Stomach smooth muscle (tissue), 2 donors: ENCODE measurements around the gene DBH.

Source experiments
- H3K27ac ChIP-seq: one replicate; pipeline ENCODE4 v1.7.0; 2013; ENCODE audit warnings: mild to moderate bottlenecking, low read length, inconsistent platforms
- H3K27me3 ChIP-seq, 2 donors: one replicate each; pipeline ENCODE4 v1.7.0; 2013; ENCODE audit warnings: low read length in 2 of 2; ENCODE audit not compliant: insufficient read depth in 2 of 2, control insufficient read depth in 1 of 2
- H3K36me3 ChIP-seq, 2 donors: one replicate each; pipeline ENCODE4 v1.7.0; 2013; ENCODE audit warnings: low read length in 2 of 2; ENCODE audit not compliant: control insufficient read depth in 2 of 2, insufficient read depth in 2 of 2
- H3K4me1 ChIP-seq: one replicate; pipeline ENCODE4 v1.7.0; 2013; ENCODE audit warnings: low read length; ENCODE audit not compliant: control insufficient read depth, insufficient read depth
- H3K4me3 ChIP-seq, 2 donors: one replicate each; pipeline ENCODE4 v1.7.0; 2013; ENCODE audit warnings: low read length in 2 of 2
- H3K9ac ChIP-seq, 2 donors: one replicate each; pipeline ENCODE4 v1.7.0; 2013; ENCODE audit warnings: low read length in 2 of 2, mild to moderate bottlenecking in 1 of 2
- H3K9me3 ChIP-seq, 2 donors: one replicate each; pipeline ENCODE4 v1.7.0; 2013; ENCODE audit warnings: low read length in 2 of 2; ENCODE audit not compliant: control insufficient read depth in 2 of 2
- donor health status: healthy.
- donor health status: Pancreatic carcinoma.

DBH gene

GRCh38 chr9:133684936-133685361, 48.8 kb downstream of the DBH start:
- Histone ChIP-seq H3K4me1 (peaks cover 19% of the 10 kb centered on the region), H3K9ac (no peak overlapping the region), H3K4me3 (no peak overlapping the region), H3K27me3 (no peaks in the 10 kb centered on the region), H3K27ac (no peak overlapping the region), H3K9me3 (no peaks in the 10 kb centered on the region), H3K36me3 (no peaks in the 10 kb centered on the region)

- Histone ChIP-seq H3K27ac (no peak overlapping the region), H3K27me3 (no peaks in the 10 kb centered on the region), H3K36me3 (no peaks in the 10 kb centered on the region), H3K9me3 (no peaks in the 10 kb centered on the region), H3K4me3 (no peak overlapping the region), H3K4me1 (peaks cover 15% of the 10 kb centered on the region), H3K9ac (no peak overlapping the region)
Measured at GRCh38 chr9:133685653-133686609, 49.8 kb downstream of the DBH start.

GRCh38 chr9:133686642-133687575, 50.7 kb downstream of the DBH start:
- H3K4me1 ChIP-seq, result peaks cover 15% of the 10 kb centered on the region
- H3K4me3 ChIP-seq, result no peak overlapping the region
- no peaks in the 10 kb centered on the region for H3K27me3 ChIP-seq
- no peak overlapping the region for H3K27ac ChIP-seq
- H3K36me3 ChIP-seq, result no peaks in the 10 kb centered on the region
- no peak overlapping the region for H3K9ac ChIP-seq
- no peaks in the 10 kb centered on the region for H3K9me3 ChIP-seq

GRCh38 chr9:133687856-133688761, 51.9 kb downstream of the DBH start:
- H3K36me3 ChIP-seq, result no peaks in the 10 kb centered on the region
- H3K9ac ChIP-seq, result no peak overlapping the region
- no peaks in the 10 kb centered on the region for H3K9me3 ChIP-seq
- H3K4me1 ChIP-seq, result peaks cover 12% of the 10 kb centered on the region
- no peaks in the 10 kb centered on the region for H3K27me3 ChIP-seq
- H3K4me3 ChIP-seq, result no peak overlapping the region
- no peak overlapping the region for H3K27ac ChIP-seq

GRCh38 chr9:133689151-133689763, 53.1 kb downstream of the DBH start:
- Histone ChIP-seq H3K4me3 (no peak overlapping the region), H3K9me3 (no peaks in the 10 kb centered on the region), H3K27me3 (no peaks in the 10 kb centered on the region), H3K9ac (no peak overlapping the region), H3K27ac (no peak overlapping the region), H3K36me3 (no peaks in the 10 kb centered on the region), H3K4me1 (peaks cover 1% of the 10 kb centered on the region)

- no peaks in the 10 kb centered on the region for H3K9me3 ChIP-seq
- no peaks in the 10 kb centered on the region for H3K27me3 ChIP-seq
- H3K27ac ChIP-seq, result no peak overlapping the region
- H3K36me3 ChIP-seq, result no peaks in the 10 kb centered on the region
- H3K4me1 ChIP-seq, result no peaks in the 10 kb centered on the region
- H3K4me3 ChIP-seq, result no peak overlapping the region
- no peak overlapping the region for H3K9ac ChIP-seq
Measured at GRCh38 chr9:133690081-133690561, 54.0 kb downstream of the DBH start.

- Histone ChIP-seq H3K4me3 (no peak overlapping the region), H3K9ac (no peak overlapping the region), H3K4me1 (no peaks in the 10 kb centered on the region), H3K9me3 (no peaks in the 10 kb centered on the region), H3K27me3 (no peaks in the 10 kb centered on the region), H3K36me3 (no peaks in the 10 kb centered on the region), H3K27ac (no peak overlapping the region)
Measured at GRCh38 chr9:133691191-133691590, 55.0 kb downstream of the DBH start.

- H3K4me3 ChIP-seq, result no peak overlapping the region
- H3K27ac ChIP-seq, result no peak overlapping the region
- H3K9me3 ChIP-seq, result no peaks in the 10 kb centered on the region
- no peaks in the 10 kb centered on the region for H3K36me3 ChIP-seq
- H3K27me3 ChIP-seq, result no peaks in the 10 kb centered on the region
- no peak overlapping the region for H3K9ac ChIP-seq
- H3K4me1 ChIP-seq, result no peaks in the 10 kb centered on the region
Measured at GRCh38 chr9:133691626-133692363, 55.6 kb downstream of the DBH start.

- H3K36me3 ChIP-seq, result no peaks in the 10 kb centered on the region
Measured at GRCh38 chr9:133692364-133692985, 56.3 kb downstream of the DBH start.

More at GRCh38 chr9:133692364-133692985, 56.3 kb downstream of the DBH start:
- H3K4me1 ChIP-seq, result no peaks in the 10 kb centered on the region
- no peaks in the 10 kb centered on the region for H3K27me3 ChIP-seq
- no peak overlapping the region for H3K9ac ChIP-seq
- H3K4me3 ChIP-seq, result no peak overlapping the region
- H3K9me3 ChIP-seq, result no peaks in the 10 kb centered on the region
- H3K27ac ChIP-seq, result no peak overlapping the region
